Measurements from ENCODE around the gene SSNA1. TPM values are rescaled to one million over a fixed set of nuclear protein-coding genes. Genes with fewer than 3 reads are reported as not detected.

Gene SSNA1
- polyA plus RNA-seq, 1 donor = 34.7 TPM

- DNase-seq = no peak
These were observed 8.7 kb upstream of the SSNA1 start for GRCh38 chr9:137179761-137180160.

GRCh38 chr9:137180491-137180890 is 8.0 kb upstream of the SSNA1 start:
- no peak for DNase-seq

- no peak for DNase-seq
These were observed 6.8 kb upstream of the SSNA1 start for GRCh38 chr9:137181680-137182079.

GRCh38 chr9:137182836-137183235 is 5.6 kb upstream of the SSNA1 start:
- DNase-seq = no peak

GRCh38 chr9:137183980-137184595 is 4.4 kb upstream of the SSNA1 start:
- DNase-seq = no peak

GRCh38 chr9:137184881-137185660 is 3.4 kb upstream of the SSNA1 start:
- no peak for DNase-seq

- DNase-seq = no peak
These were observed 2.6 kb upstream of the SSNA1 start for GRCh38 chr9:137185921-137186320.

GRCh38 chr9:137186385-137186784 is 2.1 kb upstream of the SSNA1 start:
- no peak for DNase-seq

GRCh38 chr9:137187386-137187785 is 1.1 kb upstream of the SSNA1 start:
- DNase-seq = no peak

- DNase-seq = no peak
These were observed 388 bp upstream of the SSNA1 start for GRCh38 chr9:137188086-137188489.

GRCh38 chr9:137189297-137190295 is 1.1 kb downstream of the SSNA1 start:
- no peak for DNase-seq

- no peak for DNase-seq
These were observed 1.9 kb downstream of the SSNA1 start for GRCh38 chr9:137190315-137190856.

- DNase-seq = no peak
These were observed 2.8 kb downstream of the SSNA1 start for GRCh38 chr9:137191245-137191644.

GRCh38 chr9:137191691-137192447 is 3.4 kb downstream of the SSNA1 start:
- DNase-seq = no peak

GRCh38 chr9:137192448-137192780 is 3.9 kb downstream of the SSNA1 start:
- DNase-seq = no peak

GRCh38 chr9:137192859-137193258 is 4.4 kb downstream of the SSNA1 start:
- DNase-seq = no peak

- no peak for DNase-seq
These were observed 5.3 kb downstream of the SSNA1 start for GRCh38 chr9:137193771-137194170.

- DNase-seq = no peak
These were observed 5.9 kb downstream of the SSNA1 start for GRCh38 chr9:137194388-137194787.

GRCh38 chr9:137194909-137195308 is 6.4 kb downstream of the SSNA1 start:
- no peak for DNase-seq

GRCh38 chr9:137195525-137196220 is 7.2 kb downstream of the SSNA1 start:
- DNase-seq = no peak

Measured in left kidney (tissue), 2 donors.